ENCODE measurements around the gene ZNF799. TPM values are rescaled to one million over a fixed set of nuclear protein-coding genes. Genes with fewer than 3 reads are reported as not detected.

Gene ZNF799
- total and polyA plus RNA-seq, 2 of the 13 experiments (the other 11 are each of a cell fraction or from before 2014, with no cell fraction given): 7.7 to 17.9 TPM

GRCh38 chr19:12365236-12366162 lies 35.6 kb downstream of the ZNF799 start, which contains the start of gene ZNF442 (continued):
- TF ChIP-seq KDM6A (CRISPR knock-in tag; IDR thresholded peaks at IDR 0.05; ENCODE audit: low read depth) (no peak), AGO1 (IDR thresholded peaks at IDR 0.05; ENCODE audit: low read depth, low read length, poor library complexity, severe bottlenecking) (no peak), ZNF674 (CRISPR knock-in tag; IDR thresholded peaks at IDR 0.05; ENCODE audit: low read depth) (no peak; the same call in 1 of the 2 replicates), JUNB (CRISPR knock-in tag; IDR thresholded peaks at IDR 0.05; ENCODE audit: borderline replicate concordance) (no peak), ZBTB2 (CRISPR knock-in tag; IDR thresholded peaks at IDR 0.05; ENCODE audit: low read depth) (no peak), SMYD3 (CRISPR knock-in tag; IDR thresholded peaks at IDR 0.05) (no peak), HDAC2 (CRISPR knock-in tag; IDR thresholded peaks at IDR 0.05) (peak; percentile 52; the same call in 1 of the 2 replicates), ZNF547 (CRISPR knock-in tag; IDR thresholded peaks at IDR 0.05) (peak; percentile 75), BCL6 (CRISPR knock-in tag; IDR thresholded peaks at IDR 0.05) (0 out of 2 replicates have a peak, but pooled peaks have one; percentile 8), SOX13 (IDR thresholded peaks at IDR 0.05) (no peak), SOX13 (CRISPR knock-in tag; conservative IDR thresholded peaks at IDR 0.05 in 1 of 2, IDR thresholded peaks at IDR 0.05 in 1 of 2) (peak in 1 of 2 experiments; percentile 39; a peak in 1 of 4 replicates), ZMYM3 (CRISPR knock-in tag; IDR thresholded peaks at IDR 0.05) (no peak), DDIT3 (CRISPR knock-in tag; IDR thresholded peaks at IDR 0.05) (no peak), ZFP37 (CRISPR knock-in tag; IDR thresholded peaks at IDR 0.05; ENCODE audit: borderline replicate concordance) (0 out of 2 replicates have a peak, but pooled peaks have one; percentile 36), HMGXB3 (CRISPR knock-in tag; IDR thresholded peaks at IDR 0.05; ENCODE audit: borderline replicate concordance) (peak; percentile 51; the same call in 1 of the 2 replicates), ZNF18 (CRISPR knock-in tag; IDR thresholded peaks at IDR 0.05; ENCODE audit: insufficient replicate concordance) (peak; percentile 47), PHF20 (CRISPR knock-in tag; IDR thresholded peaks at IDR 0.05) (peak; percentile 90), ZGPAT (CRISPR knock-in tag; IDR thresholded peaks at IDR 0.05) (peak; percentile 65), ZZZ3 (CRISPR knock-in tag; IDR thresholded peaks at IDR 0.05; ENCODE audit: borderline replicate concordance) (0 out of 2 replicates have a peak, but pooled peaks have one; percentile 47)
